Head of caudate nucleus (tissue), 42 donors: ENCODE data around the gene PTPN21.

Experiments used
- DNase-seq, 42 donors: peaks; one replicate each; pipeline versions ENCODE4 v3.0.0 to v3.0.0-alpha.2; 2020 to 2021; ENCODE audit warnings: mixed read lengths in 7 of 42
- intact Hi-C: fragments of 100-400 bp; cut with DNase I; formaldehyde crosslinking; loops from one replicate; pipeline ENCODE4 v1.15.0; 2022

The PTPN21 gene

GRCh38 chr14:88554457-88555286, at the start of gene PTPN21:
TSS of gene PTPN21 (minus strand) at chr14:88555007. CDS start at chr14:88550417, 4,590 bp downstream.
- peak in 40 of 42 donors; percentile 32 to 88 (median 72) for DNase-seq
- intact Hi-C loops, result loop anchor here (10.0 kb wide), 2 partner anchors 170 to 560 kb away; partner anchors contain the start of genes GALC and SPATA7

GRCh38 chr14:88604212-88604611, 49.4 kb upstream of the PTPN21 start:
- no peak for DNase-seq
- intact Hi-C loops, result no loop called here

- intact Hi-C loops, result no loop called here
- no peak for DNase-seq
These were observed 45.1 kb upstream of the PTPN21 start for GRCh38 chr14:88599761-88600439.

- no peak for DNase-seq
- intact Hi-C loops, result no loop called here
These were observed 44.5 kb upstream of the PTPN21 start for GRCh38 chr14:88599326-88599725.

- DNase-seq, result no peak
- intact Hi-C loops, result no loop called here
These were observed 43.4 kb upstream of the PTPN21 start for GRCh38 chr14:88598097-88598675.

GRCh38 chr14:88597601-88598000, 42.8 kb upstream of the PTPN21 start:
- DNase-seq, result peak in 23 of 42 donors; percentile 10 to 81 (median 40)
- intact Hi-C loops, result no loop called here

GRCh38 chr14:88597038-88597437, 42.2 kb upstream of the PTPN21 start:
- intact Hi-C loops, result no loop called here
- DNase-seq, result no peak

- intact Hi-C loops, result no loop called here
- DNase-seq, result no peak
These were observed 37.2 kb upstream of the PTPN21 start for GRCh38 chr14:88592031-88592430.

- DNase-seq, result peak in 28 of 42 donors; percentile 9 to 63 (median 30)
- intact Hi-C loops, result no loop called here
These were observed 35.4 kb upstream of the PTPN21 start for GRCh38 chr14:88590173-88590572.

GRCh38 chr14:88588081-88588480, 33.3 kb upstream of the PTPN21 start:
- no peak for DNase-seq
- intact Hi-C loops, result no loop called here

- no peak for DNase-seq
- intact Hi-C loops, result no loop called here
These were observed 29.6 kb upstream of the PTPN21 start for GRCh38 chr14:88584451-88584850.

- intact Hi-C loops, result no loop called here
These were observed 21.4 kb upstream of the PTPN21 start for GRCh38 chr14:88576222-88576621.

GRCh38 chr14:88572117-88572516, 17.3 kb upstream of the PTPN21 start:
- intact Hi-C loops, result no loop called here
- no peak for DNase-seq

More at GRCh38 chr14:88576222-88576621, 21.4 kb upstream of the PTPN21 start:
- no peak for DNase-seq

GRCh38 chr14:88568196-88568595, 13.4 kb upstream of the PTPN21 start:
- no peak for DNase-seq
- intact Hi-C loops, result no loop called here

GRCh38 chr14:88565427-88565826, 10.6 kb upstream of the PTPN21 start:
- DNase-seq, result no peak
- intact Hi-C loops, result no loop called here

GRCh38 chr14:88563845-88564244, 9.0 kb upstream of the PTPN21 start:
- no peak for DNase-seq
- intact Hi-C loops, result loop anchor here (5.0 kb wide), 1 partner anchor 72 kb away; no protein-coding TSS in a partner anchor

- DNase-seq, result peak; percentile 58 to 94 (median 86)
- intact Hi-C loops, result loop anchor here (5.0 kb wide), 1 partner anchor 71 kb away; no protein-coding TSS in a partner anchor
These were observed 8.3 kb upstream of the PTPN21 start, which contains the start of gene ZC3H14 for GRCh38 chr14:88562831-88563686. TSS of gene ZC3H14 (plus strand) at chr14:88563037. CDS start at chr14:88563134, 97 bp downstream.

GRCh38 chr14:88562532-88562830, 7.7 kb upstream of the PTPN21 start:
- intact Hi-C loops, result loop anchor here (5.0 kb wide), 1 partner anchor 70 kb away; no protein-coding TSS in a partner anchor
- DNase-seq, result no peak

- intact Hi-C loops, result loop anchor here (5.0 to 10.0 kb wide), 3 partner anchors 68 to 565 kb away; partner anchors contain the start of genes GALC and SPATA7
- DNase-seq, result peak in 1 of 42 donors; percentile 42
These were observed 5.0 kb upstream of the PTPN21 start for GRCh38 chr14:88559852-88560251.
